WTC11 (cell line): Measurements from ENCODE around the gene INTS12. TPM values are rescaled to one million over a fixed set of nuclear protein-coding genes. Genes with fewer than 3 reads are reported as not detected.

Experiments
- ATAC-seq: fragments of 200-7000 bp; cut with Tn5 transposase; 2 replicates; pipeline ENCODE4 v1.10.0; 2021; ENCODE audit warnings: mild to moderate bottlenecking, moderate library complexity
- CTCF ChIA-PET: fragments of 300-600 bp; sonication (Branson Sonifier 250); formaldehyde crosslinking; loops from one replicate; lab custom pipeline; 2021; ENCODE audit warnings: antibody characterized with exemption; lab: Charles Lee
- POLR2A ChIA-PET: fragments of 350-600 bp; sonication (Branson Sonifier 250); formaldehyde crosslinking; loops from one replicate; lab custom pipeline; 2021; ENCODE audit warnings: antibody characterized with exemption; lab: Charles Lee
- DNase-seq: peaks from one replicate; pipeline ENCODE4 v3.0.0; 2021; ENCODE audit warnings: low spot score
- H3K27ac Mint-ChIP-seq: 2 replicates; pipeline ENCODE4 v1.8.0; 2021; ENCODE audit warnings: mixed read lengths
- H3K27me3 Mint-ChIP-seq: 2 replicates; pipeline ENCODE4 v1.8.0; 2021; ENCODE audit warnings: low read depth, mild to moderate bottlenecking, moderate library complexity, mixed read lengths
- H3K36me3 Mint-ChIP-seq: 2 replicates; pipeline ENCODE4 v1.8.0; 2021; ENCODE audit warnings: mixed read lengths
- H3K4me1 Mint-ChIP-seq: 2 replicates; pipeline ENCODE4 v1.8.0; 2022; ENCODE audit warnings: mixed read lengths
- H3K4me3 Mint-ChIP-seq: 2 replicates; pipeline ENCODE4 v1.8.0; 2021; ENCODE audit warnings: mild to moderate bottlenecking, moderate library complexity, mixed read lengths
- H3K9me3 Mint-ChIP-seq: 2 replicates; pipeline ENCODE4 v1.8.0; 2021; ENCODE audit warnings: mixed read lengths
- CDX4 ChIP-seq: fragments of 250-450 bp; sonication (Bioruptor Pico); IDR thresholded peaks from 2 replicates; pipeline ENCODE4 v1.9.0; 2021; ENCODE audit warnings: moderate library complexity, mild to moderate bottlenecking, inconsistent platforms, borderline replicate concordance
- CREB1 ChIP-seq: sonication (generic); formaldehyde crosslinking; IDR thresholded peaks from 2 replicates; pipeline ENCODE4 v1.8.0; 2023; ENCODE audit warnings: mild to moderate bottlenecking, missing genetic modification reagents
- E2F4 ChIP-seq: sonication (generic); formaldehyde crosslinking; IDR thresholded peaks from 2 replicates; pipeline ENCODE4 v1.8.1; 2022; ENCODE audit warnings: low read depth, mild to moderate bottlenecking, moderate library complexity, missing genetic modification reagents, borderline replicate concordance
- E2F5 ChIP-seq: sonication (generic); formaldehyde crosslinking; IDR thresholded peaks from 2 replicates; pipeline ENCODE4 v1.8.1; 2022; ENCODE audit warnings: mild to moderate bottlenecking, moderate library complexity, missing genetic modification reagents
- FOXP4 ChIP-seq: sonication (generic); formaldehyde crosslinking; IDR thresholded peaks from 2 replicates; pipeline ENCODE4 v1.8.0; 2022; ENCODE audit warnings: mild to moderate bottlenecking, missing genetic modification reagents
- GTF2I ChIP-seq: fragments of 250-450 bp; sonication (Bioruptor Pico); conservative IDR thresholded peaks from 2 replicates; pipeline ENCODE4 v1.4.0; 2021; ENCODE audit warnings: mild to moderate bottlenecking
- HMGA2 ChIP-seq: fragments of 250-450 bp; sonication (Bioruptor Pico); IDR thresholded peaks from 2 replicates; pipeline ENCODE4 v1.4.0; 2021; ENCODE audit warnings: mild to moderate bottlenecking, moderate library complexity
- JAZF1 ChIP-seq: fragments of 250-450 bp; sonication (Bioruptor Pico); IDR thresholded peaks from 2 replicates; pipeline ENCODE4 v1.9.0; 2021; ENCODE audit warnings: moderate library complexity, mild to moderate bottlenecking, inconsistent platforms
- JUN ChIP-seq: sonication (generic); formaldehyde crosslinking; IDR thresholded peaks from 2 replicates; pipeline ENCODE4 v1.8.0; 2023; ENCODE audit warnings: mild to moderate bottlenecking, missing genetic modification reagents
- MXD4 ChIP-seq: fragments of 250-450 bp; sonication (Bioruptor Pico); IDR thresholded peaks from 2 replicates; pipeline ENCODE4 v1.8.0; 2021; ENCODE audit warnings: mild to moderate bottlenecking, moderate library complexity, borderline replicate concordance
- NFE2L1 ChIP-seq: sonication (generic); formaldehyde crosslinking; IDR thresholded peaks from 2 replicates; pipeline ENCODE4 v1.8.1; 2023; ENCODE audit warnings: missing genetic modification reagents
- NR2C2 ChIP-seq: sonication (generic); formaldehyde crosslinking; IDR thresholded peaks from 2 replicates; pipeline ENCODE4 v1.8.0; 2022; ENCODE audit warnings: mild to moderate bottlenecking, missing genetic modification reagents
- OVOL2 ChIP-seq: fragments of 250-450 bp; sonication (Bioruptor Pico); IDR thresholded peaks from 2 replicates; pipeline ENCODE4 v1.9.0; 2021; ENCODE audit warnings: mild to moderate bottlenecking, borderline replicate concordance
- STAT6 ChIP-seq: sonication (generic); formaldehyde crosslinking; conservative IDR thresholded peaks from 2 replicates; pipeline ENCODE4 v1.8.1; 2023; ENCODE audit warnings: mild to moderate bottlenecking, low read depth, missing genetic modification reagents, moderate library complexity
- TEAD4 ChIP-seq: sonication (generic); formaldehyde crosslinking; IDR thresholded peaks from 2 replicates; pipeline ENCODE4 v1.8.0; 2022; ENCODE audit warnings: mild to moderate bottlenecking, missing genetic modification reagents
- ZBTB21 ChIP-seq: sonication (generic); formaldehyde crosslinking; IDR thresholded peaks from 2 replicates; pipeline ENCODE4 v1.8.1; 2023; ENCODE audit warnings: mild to moderate bottlenecking, missing genetic modification reagents, borderline replicate concordance
- ZBTB43 ChIP-seq: sonication (generic); formaldehyde crosslinking; IDR thresholded peaks from 2 replicates; pipeline ENCODE4 v1.8.1; 2023; ENCODE audit warnings: mild to moderate bottlenecking, missing genetic modification reagents
- ZNF232 ChIP-seq: sonication (generic); formaldehyde crosslinking; IDR thresholded peaks from 2 replicates; pipeline ENCODE4 v1.8.0; 2022; ENCODE audit warnings: mild to moderate bottlenecking, missing genetic modification reagents
- ZNF263 ChIP-seq: sonication (generic); formaldehyde crosslinking; IDR thresholded peaks from 2 replicates; pipeline ENCODE4 v1.8.1; 2022; ENCODE audit warnings: low read depth, mild to moderate bottlenecking, moderate library complexity, missing genetic modification reagents
- ZNF281 ChIP-seq: sonication (generic); formaldehyde crosslinking; IDR thresholded peaks from 2 replicates; pipeline ENCODE4 v1.8.0; 2023; ENCODE audit warnings: mild to moderate bottlenecking, missing genetic modification reagents
- total RNA-seq: library from RNA; stranded (reverse); gene quantifications from 3 replicates; pipeline ENCODE4 v1.2.3, GENCODE V29; 2021

The INTS12 gene
- total RNA-seq, 1 experiment from 2014 or later, result 10.0 TPM

GRCh38 chr4:105637408-105638176 lies 70.9 kb downstream of the INTS12 start (continued):
- TF ChIP-seq NFE2L1 (CRISPR knock-in tag) (no peak), ZBTB21 (CRISPR knock-in tag) (no peak), FOXP4 (CRISPR knock-in tag) (no peak)

GRCh38 chr4:105634402-105635080 lies 73.9 kb downstream of the INTS12 start:
- Mint-ChIP-seq H3K27me3 (no peaks in the 10 kb centered on the region), H3K4me3 (no peak overlapping the region), H3K4me1 (peaks cover 10% of the 10 kb centered on the region), H3K9me3 (no peaks in the 10 kb centered on the region), H3K27ac (no peak overlapping the region), H3K36me3 (no peaks in the 10 kb centered on the region)
- no peak for DNase-seq
- ChIA-PET POLR2A (no interaction called here), CTCF (interaction anchor here (1.1 kb wide), 1 partner anchor 161 kb away, joined by 5 read pairs; the partner anchor contains the start of gene PPA2)
- no peak for ATAC-seq
- TF ChIP-seq GTF2I (CRISPR knock-in tag), result no peak
- TF ChIP-seq TEAD4, result no peak
- TF ChIP-seq ZNF263 (CRISPR knock-in tag), result no peak
- TF ChIP-seq NFE2L1 (CRISPR knock-in tag), result no peak

- DNase-seq (no peak), ATAC-seq (no peak)
- Mint-ChIP-seq H3K9me3 (no peaks in the 10 kb centered on the region), H3K4me1 (peaks cover 10% of the 10 kb centered on the region), H3K27ac (no peak overlapping the region), H3K4me3 (no peak overlapping the region), H3K27me3 (no peaks in the 10 kb centered on the region), H3K36me3 (no peaks in the 10 kb centered on the region)
- ChIA-PET POLR2A (no interaction called here), CTCF (no interaction called here)
- no peak for TF ChIP-seq JUN (CRISPR knock-in tag)
- no peak for TF ChIP-seq JAZF1 (CRISPR knock-in tag)
- TF ChIP-seq ZNF232 (CRISPR knock-in tag), result no peak
- TF ChIP-seq NR2C2 (CRISPR knock-in tag), result no peak
- TF ChIP-seq CDX4 (CRISPR knock-in tag), result no peak
- TF ChIP-seq OVOL2 (CRISPR knock-in tag), result no peak
- no peak for TF ChIP-seq ZBTB43 (CRISPR knock-in tag)
- TF ChIP-seq MXD4 (CRISPR knock-in tag), result no peak
- no peak for TF ChIP-seq HMGA2 (CRISPR knock-in tag)
- TF ChIP-seq E2F5 (CRISPR knock-in tag), result no peak
- no peak for TF ChIP-seq STAT6 (CRISPR knock-in tag)
- no peak for TF ChIP-seq E2F4 (CRISPR knock-in tag)
- TF ChIP-seq CREB1 (CRISPR knock-in tag), result no peak
- no peak for TF ChIP-seq ZNF281 (CRISPR knock-in tag)
These were observed 75.2 kb downstream of the INTS12 start for GRCh38 chr4:105633241-105633640.
